ENCODE results near the gene TRIP10.
"Not testable (repeated sequence)": the region's sequence is repeated elsewhere in the genome, so short reads cannot be mapped to it uniquely, and the experiment has no call there.

The TRIP10 gene

DNA sequence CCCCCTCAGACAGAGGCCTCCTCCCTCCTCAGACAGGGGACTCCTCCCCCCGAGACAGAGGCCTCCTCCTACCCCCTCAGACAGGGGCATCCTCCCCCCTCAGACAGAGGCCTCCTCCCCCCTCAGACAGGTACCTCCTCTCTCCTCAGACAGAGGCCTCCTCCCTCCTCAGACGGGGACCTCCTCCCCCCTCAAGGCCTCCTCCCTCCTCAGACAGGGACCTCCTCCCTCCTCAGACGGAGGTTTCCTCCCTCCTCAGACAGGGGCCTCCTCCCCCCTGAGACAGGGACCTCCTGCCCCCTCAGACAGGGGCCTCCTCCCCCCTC is 32.9 kb upstream of the TRIP10 start:
- Histone ChIP-seq H2AFZ (ENCODE audit: low read depth) (no peak overlapping the region), H3K9ac (no peak overlapping the region), H3K79me2 (ENCODE audit: insufficient read depth, low read depth) (no peaks in the 10 kb centered on the region), H3K27me3 (ENCODE audit: insufficient read depth, low read depth) (peaks cover 33% of the 10 kb centered on the region), H3K27ac (no peak overlapping the region), H3K4me1 (ENCODE audit: low read depth, poor library complexity, severe bottlenecking) (no peaks in the 10 kb centered on the region), H3K4me2 (no peak overlapping the region), H3K36me3 (ENCODE audit: insufficient read depth) (no peaks in the 10 kb centered on the region), H4K20me1 (ENCODE audit: insufficient read depth) (no peaks in the 10 kb centered on the region), H3K4me3 (IDR thresholded peaks at IDR 0.05; ENCODE audit: insufficient read depth, low read depth, low read length) (no peak overlapping the region)
- TF ChIP-seq CTCF (conservative IDR thresholded peaks at IDR 0.05; ENCODE audit: low read depth, low read length): no peak

DNA sequence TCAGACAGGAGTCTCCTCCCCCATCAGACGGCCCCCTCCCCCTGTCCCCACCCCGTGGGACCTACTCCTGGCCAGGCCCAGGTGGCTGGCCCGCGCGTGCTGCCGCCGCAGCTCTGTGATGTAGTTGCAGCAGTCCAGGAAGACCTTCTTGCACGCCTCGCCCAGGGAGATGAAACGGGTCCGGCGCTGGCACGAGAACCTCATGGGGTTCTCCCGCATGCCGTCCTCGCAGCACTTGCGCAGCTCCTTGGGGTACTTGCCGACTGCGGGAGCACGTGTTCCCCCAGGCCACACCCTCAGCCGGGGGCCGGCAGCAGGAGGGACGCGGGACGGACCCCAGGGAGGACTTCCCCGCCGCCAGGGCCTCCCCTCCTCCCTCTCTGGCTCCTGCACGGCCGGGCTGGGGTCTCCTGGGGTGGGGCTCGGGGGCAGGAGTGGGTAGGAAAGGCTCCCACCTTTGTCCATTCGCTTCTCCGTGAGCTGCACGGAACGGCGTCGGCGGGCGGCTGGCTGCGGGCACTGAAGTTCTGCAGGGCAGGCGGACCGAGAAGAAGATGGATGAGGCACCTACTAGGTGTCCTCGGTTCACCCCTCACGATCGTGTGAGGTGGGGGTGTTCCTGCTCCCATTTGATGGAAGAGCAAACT is 32.3 kb upstream of the TRIP10 start:
- Histone ChIP-seq H3K36me3 (ENCODE audit: insufficient read depth) (no peaks in the 10 kb centered on the region), H2AFZ (ENCODE audit: low read depth) (no peak overlapping the region), H3K4me2 (no peak overlapping the region), H3K4me1 (ENCODE audit: low read depth, poor library complexity, severe bottlenecking) (no peaks in the 10 kb centered on the region), H4K20me1 (ENCODE audit: insufficient read depth) (no peaks in the 10 kb centered on the region), H3K27me3 (ENCODE audit: insufficient read depth, low read depth) (peaks cover 38% of the 10 kb centered on the region), H3K79me2 (ENCODE audit: insufficient read depth, low read depth) (no peaks in the 10 kb centered on the region), H3K27ac (no peak overlapping the region), H3K4me3 (IDR thresholded peaks at IDR 0.05; ENCODE audit: insufficient read depth, low read depth, low read length) (no peak overlapping the region), H3K9ac (no peak overlapping the region)
- no peak for TF ChIP-seq CTCF (conservative IDR thresholded peaks at IDR 0.05; ENCODE audit: low read depth, low read length)

DNA sequence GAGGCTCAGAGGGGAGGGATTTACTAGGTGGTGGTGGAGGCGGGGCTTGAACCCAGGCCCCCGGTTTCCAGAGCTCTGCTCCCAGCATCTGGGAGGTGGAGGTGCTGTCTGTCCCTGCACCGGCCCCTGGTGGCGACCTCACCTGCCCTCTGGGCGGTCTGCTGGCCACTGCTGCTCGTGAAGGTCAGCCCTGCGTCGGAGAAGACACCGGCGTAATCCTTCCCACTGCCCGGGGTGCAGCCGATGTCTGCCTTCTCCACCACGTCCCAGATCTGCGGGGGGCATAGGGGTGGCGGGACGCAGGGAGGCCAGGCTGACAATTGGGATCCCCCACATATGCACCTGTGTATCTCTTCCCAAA is 31.8 kb upstream of the TRIP10 start:
- Histone ChIP-seq H3K27me3 (ENCODE audit: insufficient read depth, low read depth) (peaks cover 38% of the 10 kb centered on the region), H3K79me2 (ENCODE audit: insufficient read depth, low read depth) (no peaks in the 10 kb centered on the region), H3K27ac (no peak overlapping the region), H3K36me3 (ENCODE audit: insufficient read depth) (no peaks in the 10 kb centered on the region), H4K20me1 (ENCODE audit: insufficient read depth) (no peaks in the 10 kb centered on the region), H3K4me3 (IDR thresholded peaks at IDR 0.05; ENCODE audit: insufficient read depth, low read depth, low read length) (no peak overlapping the region), H2AFZ (ENCODE audit: low read depth) (no peak overlapping the region), H3K4me2 (no peak overlapping the region), H3K4me1 (ENCODE audit: low read depth, poor library complexity, severe bottlenecking) (no peaks in the 10 kb centered on the region), H3K9ac (no peak overlapping the region)
- no peak for TF ChIP-seq CTCF (conservative IDR thresholded peaks at IDR 0.05; ENCODE audit: low read depth, low read length)

DNA sequence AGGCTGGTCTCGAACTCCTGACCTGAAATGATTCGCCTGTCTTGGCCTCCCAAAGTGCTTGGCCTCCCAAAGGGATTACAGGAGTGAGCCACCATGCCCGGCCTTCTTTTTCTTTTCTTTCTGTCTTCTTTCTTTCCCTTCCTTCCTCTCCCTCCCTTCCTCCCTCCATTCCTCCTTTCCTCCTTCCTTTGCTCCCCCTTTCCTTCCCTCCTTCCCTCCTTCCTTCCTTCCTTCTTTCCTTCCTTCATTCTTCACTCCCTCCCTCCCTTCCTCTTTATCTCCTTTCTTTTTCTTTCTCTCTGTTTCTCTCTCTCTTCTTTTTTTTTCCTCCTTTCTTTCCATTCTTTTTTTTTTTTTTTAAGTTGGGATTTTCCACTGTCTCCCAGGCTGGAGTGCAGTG is 31.1 kb upstream of the TRIP10 start:
- H3K27me3 ChIP-seq (ENCODE audit: insufficient read depth, low read depth): peaks cover 38% of the 10 kb centered on the region
- no peak overlapping the region for H3K4me2 ChIP-seq
- no peaks in the 10 kb centered on the region for H3K36me3 ChIP-seq (ENCODE audit: insufficient read depth)
- H3K4me1 ChIP-seq (ENCODE audit: low read depth, poor library complexity, severe bottlenecking): no peaks in the 10 kb centered on the region
- no peak for TF ChIP-seq CTCF (conservative IDR thresholded peaks at IDR 0.05; ENCODE audit: low read depth, low read length)
- no peak overlapping the region for H2AFZ ChIP-seq (ENCODE audit: low read depth)
- H3K79me2 ChIP-seq (ENCODE audit: insufficient read depth, low read depth): no peaks in the 10 kb centered on the region
- no peaks in the 10 kb centered on the region for H4K20me1 ChIP-seq (ENCODE audit: insufficient read depth)
- no peak overlapping the region for H3K27ac ChIP-seq
- no peak overlapping the region for H3K4me3 ChIP-seq (IDR thresholded peaks at IDR 0.05; ENCODE audit: insufficient read depth, low read depth, low read length)
- no peak overlapping the region for H3K9ac ChIP-seq

- H3K4me3 ChIP-seq (IDR thresholded peaks at IDR 0.05; ENCODE audit: insufficient read depth, low read depth, low read length); H4K20me1 ChIP-seq (ENCODE audit: insufficient read depth); H3K79me2 ChIP-seq (ENCODE audit: insufficient read depth, low read depth); H3K27ac ChIP-seq; H3K36me3 ChIP-seq (ENCODE audit: insufficient read depth); H3K9ac ChIP-seq; H3K4me2 ChIP-seq; H2AFZ ChIP-seq (ENCODE audit: low read depth); H3K4me1 ChIP-seq (ENCODE audit: low read depth, poor library complexity, severe bottlenecking): not testable (repeated sequence)
- peaks cover 38% of the 10 kb centered on the region for H3K27me3 ChIP-seq (ENCODE audit: insufficient read depth, low read depth)
Observed at GRCh38 chr19:6708913-6709312, 30.6 kb upstream of the TRIP10 start.

Measured in KMS-11 (cell line).